ENCODE measurements around the gene ERC2. TPM values are rescaled to one million over a fixed set of nuclear protein-coding genes. Genes with fewer than 3 reads are reported as not detected.

Gene ERC2
- total RNA-seq, 6 donors from 2014 or later = 0.67 to 14.7 (median 1.3) TPM

DNA sequence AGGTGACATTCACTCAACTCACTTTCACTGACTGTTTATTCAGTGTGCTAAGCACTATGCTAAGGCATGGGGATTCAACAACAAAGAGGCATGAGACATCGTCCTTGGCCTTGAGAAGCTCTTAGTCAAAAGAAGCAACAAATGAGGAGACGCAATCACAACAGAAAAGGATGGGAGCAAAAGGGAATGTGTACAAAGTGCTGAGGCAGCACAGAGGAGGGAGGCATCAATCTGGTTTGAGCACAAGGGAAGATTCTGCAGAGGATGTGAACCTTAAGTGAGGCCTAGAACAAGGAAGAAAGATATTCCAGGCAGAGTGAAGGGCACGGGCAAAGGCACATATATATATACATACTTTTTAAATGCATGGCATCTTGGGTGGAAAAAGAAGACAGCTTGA, 151.3 kb downstream of the ERC2 start:
- no peak overlapping the region for H3K4me3 ChIP-seq
- DNase-seq (no peak), ATAC-seq (ENCODE audit: low FRiP score in 2 of 2) (no peak)
- TF ChIP-seq POLR2A (IDR thresholded peaks at IDR 0.05) (no peak), EP300 (IDR thresholded peaks at IDR 0.05) (no peak), POLR2AphosphoS5 (IDR thresholded peaks at IDR 0.05) (no peak)
- TF ChIP-seq, protein P1, sequence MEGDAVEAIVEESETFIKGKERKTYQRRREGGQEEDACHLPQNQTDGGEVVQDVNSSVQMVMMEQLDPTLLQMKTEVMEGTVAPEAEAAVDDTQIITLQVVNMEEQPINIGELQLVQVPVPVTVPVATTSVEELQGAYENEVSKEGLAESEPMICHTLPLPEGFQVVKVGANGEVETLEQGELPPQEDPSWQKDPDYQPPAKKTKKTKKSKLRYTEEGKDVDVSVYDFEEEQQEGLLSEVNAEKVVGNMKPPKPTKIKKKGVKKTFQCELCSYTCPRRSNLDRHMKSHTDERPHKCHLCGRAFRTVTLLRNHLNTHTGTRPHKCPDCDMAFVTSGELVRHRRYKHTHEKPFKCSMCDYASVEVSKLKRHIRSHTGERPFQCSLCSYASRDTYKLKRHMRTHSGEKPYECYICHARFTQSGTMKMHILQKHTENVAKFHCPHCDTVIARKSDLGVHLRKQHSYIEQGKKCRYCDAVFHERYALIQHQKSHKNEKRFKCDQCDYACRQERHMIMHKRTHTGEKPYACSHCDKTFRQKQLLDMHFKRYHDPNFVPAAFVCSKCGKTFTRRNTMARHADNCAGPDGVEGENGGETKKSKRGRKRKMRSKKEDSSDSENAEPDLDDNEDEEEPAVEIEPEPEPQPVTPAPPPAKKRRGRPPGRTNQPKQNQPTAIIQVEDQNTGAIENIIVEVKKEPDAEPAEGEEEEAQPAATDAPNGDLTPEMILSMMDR (IDR thresholded peaks at IDR 0.05) = no peak
- H3K9me3 ChIP-seq = no peaks in the 10 kb centered on the region
- WGBS, 2 donors = 88 to 91% methylated on average over 3 of the region's 3 CpGs
- H3K27me3 ChIP-seq = no peaks in the 10 kb centered on the region
- no peaks in the 10 kb centered on the region for H3K36me3 ChIP-seq
- H3K4me1 ChIP-seq = no peaks in the 10 kb centered on the region
- no peak overlapping the region for H3K27ac ChIP-seq

DNA sequence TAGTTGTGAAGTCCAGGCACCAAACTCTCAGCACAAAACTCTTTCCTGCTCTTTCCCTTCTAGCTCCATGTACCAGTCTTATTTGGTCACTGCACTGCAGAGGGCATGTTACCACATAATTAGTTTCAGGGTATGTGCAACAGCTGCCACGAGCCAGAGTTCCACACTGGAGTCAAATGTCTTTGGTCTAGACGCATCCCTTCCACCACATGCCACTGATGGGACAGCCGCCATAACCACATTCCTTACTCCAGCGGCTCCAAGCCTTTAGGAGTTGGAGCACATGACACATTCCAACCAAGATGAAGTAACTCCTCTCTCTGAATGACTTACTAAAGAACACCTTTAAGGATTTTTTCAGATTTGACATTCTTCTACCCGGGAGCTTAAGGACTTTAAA, 153.4 kb downstream of the ERC2 start:
- no peak for DNase-seq
- TF ChIP-seq, protein P1 (IDR thresholded peaks at IDR 0.05) = no peak
- no peak for TF ChIP-seq POLR2A (IDR thresholded peaks at IDR 0.05)
- no peak for TF ChIP-seq POLR2AphosphoS5 (IDR thresholded peaks at IDR 0.05)
- no peak for TF ChIP-seq EP300 (IDR thresholded peaks at IDR 0.05)
- 54 to 62% methylated on average over 5 of the region's 5 CpGs for WGBS, 2 donors
- peak; percentile 43 to 54 for ATAC-seq (ENCODE audit: low FRiP score in 2 of 2)
- H3K27ac ChIP-seq = no peak overlapping the region
- H3K36me3 ChIP-seq = no peaks in the 10 kb centered on the region
- no peaks in the 10 kb centered on the region for H3K27me3 ChIP-seq
- H3K4me1 ChIP-seq = no peaks in the 10 kb centered on the region
- no peak overlapping the region for H3K4me3 ChIP-seq
- H3K9me3 ChIP-seq = no peaks in the 10 kb centered on the region

DNA sequence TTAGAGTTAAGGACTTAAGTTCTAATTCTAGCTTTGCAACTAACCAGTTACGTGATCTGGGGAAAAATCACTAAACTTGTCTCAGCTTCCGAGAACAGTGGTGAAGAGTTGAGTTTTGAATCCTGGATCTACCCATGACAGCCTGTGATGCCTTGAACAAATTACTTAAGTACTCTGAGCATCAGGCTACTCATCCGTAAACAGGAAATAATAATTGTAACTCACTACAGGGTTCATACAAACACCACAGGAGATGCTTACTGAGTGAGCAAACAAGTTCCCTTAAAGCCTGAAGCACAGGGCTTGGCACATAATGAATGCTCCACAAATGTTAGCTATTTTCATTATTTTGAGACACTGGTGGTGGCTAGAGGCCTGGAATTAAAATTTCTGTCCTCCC, 158.8 kb downstream of the ERC2 start:
- Histone ChIP-seq H3K4me3 (no peak overlapping the region), H3K4me1 (no peaks in the 10 kb centered on the region), H3K9me3 (no peaks in the 10 kb centered on the region), H3K27ac (no peak overlapping the region), H3K27me3 (no peaks in the 10 kb centered on the region), H3K36me3 (no peaks in the 10 kb centered on the region)
- ATAC-seq (ENCODE audit: low FRiP score in 2 of 2) (no peak), DNase-seq (no peak)
- WGBS, 2 donors = 69 to 71% methylated on average over 3 of the region's 3 CpGs
- TF ChIP-seq, protein P1 (IDR thresholded peaks at IDR 0.05) = no peak
- no peak for TF ChIP-seq POLR2A (IDR thresholded peaks at IDR 0.05)
- no peak for TF ChIP-seq POLR2AphosphoS5 (IDR thresholded peaks at IDR 0.05)
- no peak for TF ChIP-seq EP300 (IDR thresholded peaks at IDR 0.05)

DNA sequence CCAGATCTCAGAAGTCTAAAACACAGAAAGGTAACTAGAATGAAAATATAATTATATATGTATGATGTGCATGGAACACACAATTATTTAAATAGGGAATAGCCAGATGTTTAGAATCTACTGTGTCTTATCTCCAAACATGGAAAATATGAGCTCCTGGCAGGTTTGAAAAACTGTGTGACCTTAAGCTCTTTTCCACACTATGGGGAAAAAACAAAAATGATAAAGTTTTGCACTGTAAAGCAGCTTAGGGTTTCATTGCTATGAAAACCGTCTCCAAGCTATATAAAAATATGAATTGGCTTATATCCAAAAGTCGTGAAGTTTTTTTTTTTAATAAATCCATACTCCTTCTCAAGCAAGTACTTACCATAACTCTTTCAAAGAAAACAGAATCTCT, 159.8 kb downstream of the ERC2 start:
- H3K36me3 ChIP-seq = no peaks in the 10 kb centered on the region
- H3K9me3 ChIP-seq = no peaks in the 10 kb centered on the region
- TF ChIP-seq, protein P1 (IDR thresholded peaks at IDR 0.05) = no peak
- TF ChIP-seq EP300 (IDR thresholded peaks at IDR 0.05) (no peak), POLR2AphosphoS5 (IDR thresholded peaks at IDR 0.05) (no peak), POLR2A (IDR thresholded peaks at IDR 0.05) (no peak)
- H3K27me3 ChIP-seq = no peaks in the 10 kb centered on the region
- H3K4me1 ChIP-seq = peaks cover 0 to 3% (median under 1%) of the 10 kb centered on the region in 4 donors
- no peak for DNase-seq
- H3K27ac ChIP-seq = no peak overlapping the region
- WGBS, 2 donors = 58 to 76% methylated on average over 2 of the region's 2 CpGs
- no peak for ATAC-seq (ENCODE audit: low FRiP score in 2 of 2)
- H3K4me3 ChIP-seq = no peak overlapping the region

DNA sequence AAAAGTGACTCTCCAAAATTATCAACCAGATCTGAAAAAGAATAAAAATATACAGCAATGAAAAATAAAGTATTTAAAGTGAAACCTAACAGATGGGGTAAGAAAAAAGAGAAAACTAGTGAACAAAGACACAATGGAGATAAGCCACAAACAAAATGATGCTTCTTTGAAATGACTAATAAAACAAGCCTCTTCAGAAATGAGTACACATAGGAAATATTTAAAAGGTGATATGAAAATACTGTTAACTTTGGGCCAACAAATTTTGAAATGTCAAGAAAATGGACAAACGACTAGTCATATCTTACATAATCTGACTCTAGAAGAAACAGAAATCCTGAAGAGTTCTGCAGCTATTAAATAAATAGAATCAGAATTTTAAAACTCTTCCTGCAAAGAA, 164.2 kb downstream of the ERC2 start:
- whole genome bisulfite sequencing, 2 donors = 62% methylated on average over 1 of the region's 1 CpG
- H3K9me3 ChIP-seq = no peaks in the 10 kb centered on the region

More for the DNA sequence above, 164.2 kb downstream of the ERC2 start:
- Histone ChIP-seq H3K27me3 (no peaks in the 10 kb centered on the region), H3K4me1 (peaks cover 0 to 8% (median 2%) of the 10 kb centered on the region in 4 donors), H3K36me3 (no peaks in the 10 kb centered on the region), H3K27ac (no peak overlapping the region), H3K4me3 (no peak overlapping the region)
- no peak for ATAC-seq (ENCODE audit: low FRiP score in 2 of 2)
- TF ChIP-seq POLR2A (IDR thresholded peaks at IDR 0.05) = no peak
- TF ChIP-seq, protein P1 (IDR thresholded peaks at IDR 0.05) = no peak
- TF ChIP-seq EP300 (IDR thresholded peaks at IDR 0.05) = no peak
- TF ChIP-seq POLR2AphosphoS5 (IDR thresholded peaks at IDR 0.05) = no peak
- no peak for DNase-seq

Measured in upper lobe of left lung (tissue), 6 donors.